ENCODE measurements around the gene NSDHL. TPM values are rescaled to one million over a fixed set of nuclear protein-coding genes. Genes with fewer than 3 reads are reported as not detected.

Gene NSDHL
- polyA plus RNA-seq, 3 donors = 8.2 to 21.3 (median 19.9) TPM

DNA sequence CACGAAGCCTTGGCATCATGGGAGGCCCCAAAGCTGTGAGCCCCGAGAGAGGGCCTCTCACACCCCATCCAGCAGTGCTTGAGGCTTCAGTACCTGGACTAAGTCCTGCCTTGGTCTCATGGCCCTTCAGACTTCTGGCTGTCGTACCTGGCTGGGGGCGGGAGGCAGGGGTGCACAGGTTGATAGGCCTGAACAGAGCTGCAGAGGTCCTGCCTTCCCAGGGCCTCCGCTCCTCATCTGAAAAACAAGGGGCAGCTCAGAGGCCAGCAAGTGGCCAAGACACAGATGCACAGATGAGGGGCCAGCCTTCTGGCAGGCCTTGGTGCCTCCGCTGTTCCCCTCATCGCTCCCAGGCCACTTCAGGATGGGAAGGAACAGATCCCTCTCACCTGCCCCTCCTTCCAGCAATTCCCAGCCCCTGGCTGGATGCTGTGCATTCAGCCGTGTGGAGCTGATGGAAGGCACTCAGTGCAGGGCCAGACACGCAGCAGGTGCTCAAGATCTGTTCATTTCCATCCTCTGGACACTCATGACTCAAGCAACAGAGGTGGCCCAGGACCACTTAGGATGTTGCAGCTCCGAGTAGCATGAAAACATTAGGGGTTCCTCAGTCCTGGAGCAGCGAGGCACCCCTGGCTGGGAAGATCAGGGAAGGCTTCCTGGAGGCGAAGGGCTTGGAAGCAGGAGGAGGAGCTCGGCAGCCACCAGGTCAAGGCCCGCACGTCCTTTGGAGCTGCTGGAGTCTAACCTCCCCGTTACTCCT is 68.4 kb downstream of the NSDHL start:
- Histone ChIP-seq H3K4me2 (replicated peaks; ENCODE audit: extremely low read depth, low read length, poor library complexity, severe bottlenecking) (no peak overlapping the region), H3K27ac (ENCODE audit: low read depth in 1 of 2, low read length in 2 of 2) (no peak overlapping the region), H2AFZ (ENCODE audit: insufficient read depth, low read depth, low read length, poor library complexity, severe bottlenecking) (no peak overlapping the region), H3K9ac (ENCODE audit: insufficient read depth, low read length, poor library complexity, severe bottlenecking) (no peak overlapping the region), H3K27me3 (ENCODE audit: control insufficient read depth in 2 of 2, insufficient read depth in 2 of 2, low read length in 2 of 2) (peaks cover 0 to 24% of the 10 kb centered on the region in 2 donors), H3K4me1 (ENCODE audit: control insufficient read depth in 1 of 2, insufficient read depth in 2 of 2, low read length in 2 of 2) (peaks cover 0 to 6% of the 10 kb centered on the region in 2 donors), H3K36me3 (replicated peaks in 1 of 2; ENCODE audit: control insufficient read depth in 1 of 2, insufficient read depth in 2 of 2, low read length in 2 of 2) (no peaks in the 10 kb centered on the region), H3K79me2 (ENCODE audit: insufficient read depth, low read length) (no peaks in the 10 kb centered on the region), H4K20me1 (ENCODE audit: insufficient read depth, low read length) (no peaks in the 10 kb centered on the region), H3K9me3 (replicated peaks in 1 of 2; ENCODE audit: control insufficient read depth in 1 of 2, insufficient read depth in 1 of 2, low read length in 2 of 2) (no peaks in the 10 kb centered on the region), H3K4me3 (replicated peaks in 1 of 3; ENCODE audit: low read depth in 2 of 3, low read length in 3 of 3) (no peak overlapping the region)
- TF ChIP-seq, protein P1, sequence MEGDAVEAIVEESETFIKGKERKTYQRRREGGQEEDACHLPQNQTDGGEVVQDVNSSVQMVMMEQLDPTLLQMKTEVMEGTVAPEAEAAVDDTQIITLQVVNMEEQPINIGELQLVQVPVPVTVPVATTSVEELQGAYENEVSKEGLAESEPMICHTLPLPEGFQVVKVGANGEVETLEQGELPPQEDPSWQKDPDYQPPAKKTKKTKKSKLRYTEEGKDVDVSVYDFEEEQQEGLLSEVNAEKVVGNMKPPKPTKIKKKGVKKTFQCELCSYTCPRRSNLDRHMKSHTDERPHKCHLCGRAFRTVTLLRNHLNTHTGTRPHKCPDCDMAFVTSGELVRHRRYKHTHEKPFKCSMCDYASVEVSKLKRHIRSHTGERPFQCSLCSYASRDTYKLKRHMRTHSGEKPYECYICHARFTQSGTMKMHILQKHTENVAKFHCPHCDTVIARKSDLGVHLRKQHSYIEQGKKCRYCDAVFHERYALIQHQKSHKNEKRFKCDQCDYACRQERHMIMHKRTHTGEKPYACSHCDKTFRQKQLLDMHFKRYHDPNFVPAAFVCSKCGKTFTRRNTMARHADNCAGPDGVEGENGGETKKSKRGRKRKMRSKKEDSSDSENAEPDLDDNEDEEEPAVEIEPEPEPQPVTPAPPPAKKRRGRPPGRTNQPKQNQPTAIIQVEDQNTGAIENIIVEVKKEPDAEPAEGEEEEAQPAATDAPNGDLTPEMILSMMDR (IDR thresholded peaks at IDR 0.05) = no peak
- DNase-seq = no peak
- Mint-ChIP-seq H3K27me3 (ENCODE audit: low read depth in 3 of 3) (peaks cover 16 to 46% (median 42%) of the 10 kb centered on the region in 3 donors), H3K36me3 (no peaks in the 10 kb centered on the region), H3K9me3 (peaks cover 0 to 5% (median 0%) of the 10 kb centered on the region in 7 donors), H3K27ac (no peak overlapping the region), H3K4me1 (peaks cover 8% of the 10 kb centered on the region), H3K4me3 (peak overlapping the region in 1 of 2 donors; percentile 26)
- WGBS (ENCODE audit: insufficient coverage) = 96% methylated on average over 6 of the region's 16 CpGs
- intact Hi-C loops (cut with micrococcal nuclease) = no loop called here

GRCh38 chrX:152899874-152900719 is 69.2 kb downstream of the NSDHL start:
- intact Hi-C loops (cut with micrococcal nuclease) = no loop called here
- Mint-ChIP-seq H3K9me3 (peaks cover 0 to 5% (median 0%) of the 10 kb centered on the region in 7 donors), H3K4me3 (no peak overlapping the region), H3K36me3 (no peaks in the 10 kb centered on the region), H3K27ac (no peak overlapping the region), H3K27me3 (ENCODE audit: low read depth in 3 of 3) (peaks cover 16 to 43% (median 43%) of the 10 kb centered on the region in 3 donors), H3K4me1 (peaks cover 8% of the 10 kb centered on the region)
- Histone ChIP-seq H3K27ac (ENCODE audit: low read depth in 1 of 2, low read length in 2 of 2) (no peak overlapping the region), H4K20me1 (ENCODE audit: insufficient read depth, low read length) (no peaks in the 10 kb centered on the region), H3K9me3 (replicated peaks in 1 of 2; ENCODE audit: control insufficient read depth in 1 of 2, insufficient read depth in 1 of 2, low read length in 2 of 2) (no peaks in the 10 kb centered on the region), H3K36me3 (replicated peaks in 1 of 2; ENCODE audit: control insufficient read depth in 1 of 2, insufficient read depth in 2 of 2, low read length in 2 of 2) (no peaks in the 10 kb centered on the region), H3K9ac (ENCODE audit: insufficient read depth, low read length, poor library complexity, severe bottlenecking) (no peak overlapping the region), H3K27me3 (ENCODE audit: control insufficient read depth in 2 of 2, insufficient read depth in 2 of 2, low read length in 2 of 2) (peaks cover 0 to 24% of the 10 kb centered on the region in 2 donors), H3K4me1 (ENCODE audit: control insufficient read depth in 1 of 2, insufficient read depth in 2 of 2, low read length in 2 of 2) (peaks cover 0 to 6% of the 10 kb centered on the region in 2 donors), H3K4me2 (replicated peaks; ENCODE audit: extremely low read depth, low read length, poor library complexity, severe bottlenecking) (no peak overlapping the region), H2AFZ (ENCODE audit: insufficient read depth, low read depth, low read length, poor library complexity, severe bottlenecking) (no peak overlapping the region), H3K79me2 (ENCODE audit: insufficient read depth, low read length) (no peaks in the 10 kb centered on the region), H3K4me3 (replicated peaks in 1 of 3; ENCODE audit: low read depth in 2 of 3, low read length in 3 of 3) (no peak overlapping the region)
- no peak for DNase-seq
- 86% methylated on average over 10 of the region's 12 CpGs for WGBS (ENCODE audit: insufficient coverage)
- TF ChIP-seq, protein P1 (IDR thresholded peaks at IDR 0.05) = no peak
